ENCODE results near the gene MIER2.

The MIER2 gene

GRCh38 chr19:328025-328505 is 16.5 kb downstream of the MIER2 start:
- DNase-seq, result no peak

GRCh38 chr19:327291-328024 is 17.1 kb downstream of the MIER2 start:
- no peak for DNase-seq

GRCh38 chr19:326871-327270 is 17.7 kb downstream of the MIER2 start:
- no peak for DNase-seq

- no peak for DNase-seq
Measured at GRCh38 chr19:325937-326565, 18.5 kb downstream of the MIER2 start.

GRCh38 chr19:325173-325936 is 19.2 kb downstream of the MIER2 start:
- DNase-seq, result no peak

GRCh38 chr19:324716-325115 is 19.9 kb downstream of the MIER2 start:
- DNase-seq, result no peak

GRCh38 chr19:322616-323015 is 22.0 kb downstream of the MIER2 start:
- no peak for DNase-seq

GRCh38 chr19:318509-318774 is 26.2 kb downstream of the MIER2 start:
- no peak for DNase-seq

GRCh38 chr19:317710-318508 is 26.7 kb downstream of the MIER2 start:
- no peak for DNase-seq

GRCh38 chr19:315811-316210 is 28.8 kb downstream of the MIER2 start:
- no peak for DNase-seq

- DNase-seq, result no peak
Measured at GRCh38 chr19:313988-314815, 30.4 kb downstream of the MIER2 start.

GRCh38 chr19:313169-313987 is 31.2 kb downstream of the MIER2 start:
- DNase-seq, result no peak

GRCh38 chr19:311813-312261 is 32.8 kb downstream of the MIER2 start:
- DNase-seq, result no peak

GRCh38 chr19:310781-311496 is 33.7 kb downstream of the MIER2 start:
- DNase-seq, result no peak

- no peak for DNase-seq
Measured at GRCh38 chr19:310141-310651, 34.4 kb downstream of the MIER2 start.

GRCh38 chr19:309206-309565 is 35.4 kb downstream of the MIER2 start:
- no peak for DNase-seq

GRCh38 chr19:308471-309205 is 36.0 kb downstream of the MIER2 start:
- no peak for DNase-seq

- DNase-seq, result no peak
Measured at GRCh38 chr19:307793-308420, 36.7 kb downstream of the MIER2 start.

- DNase-seq, result no peak
Measured at GRCh38 chr19:307111-307531, 37.5 kb downstream of the MIER2 start.

All from CD4-positive, alpha-beta T cell treated with Interferon gamma for 1 hour (primary cell).